Brain microvascular endothelial cell (primary cell): ENCODE measurements around the gene SHISA7.

Source experiments
- DNase-seq: peaks from one replicate; pipeline ENCODE4 v3.0.0-alpha.2; 2020
- H3K27ac ChIP-seq: fragments of 250-450 bp; sonication (Bioruptor Pico); 2 replicates; pipeline ENCODE4 v1.5.1; 2020; ENCODE audit warnings: mild to moderate bottlenecking, moderate library complexity
- H3K27me3 ChIP-seq: fragments of 250-450 bp; sonication (Bioruptor Pico); replicated peaks from 2 replicates; pipeline ENCODE4 v1.5.1; 2020; ENCODE audit warnings: mild to moderate bottlenecking
- H3K36me3 ChIP-seq: fragments of 250-450 bp; sonication (Bioruptor Pico); replicated peaks from 2 replicates; pipeline ENCODE4 v1.5.1; 2020; ENCODE audit warnings: mild to moderate bottlenecking
- H3K4me3 ChIP-seq: 2 replicates; pipeline ENCODE4 v1.5.1; 2011; ENCODE audit warnings: low read depth, mild to moderate bottlenecking, control low read depth, low read length, moderate library complexity
- in situ Hi-C: cut with HindIII; loops from 2 replicates; pipeline ENCODE4 v1.10.0; 2017; ENCODE audit warnings: low sequenced_read_pairs, low pct_ligation_motif_present
- TF ChIP-seq, protein P1 (sequence below): IDR thresholded peaks from 2 replicates; pipeline ENCODE4 v1.5.1; 2011; ENCODE audit warnings: low read depth, mild to moderate bottlenecking, moderate library complexity, low read length, control low read depth, inconsistent platforms; ENCODE audit errors: missing control alignments

The SHISA7 gene

DNA sequence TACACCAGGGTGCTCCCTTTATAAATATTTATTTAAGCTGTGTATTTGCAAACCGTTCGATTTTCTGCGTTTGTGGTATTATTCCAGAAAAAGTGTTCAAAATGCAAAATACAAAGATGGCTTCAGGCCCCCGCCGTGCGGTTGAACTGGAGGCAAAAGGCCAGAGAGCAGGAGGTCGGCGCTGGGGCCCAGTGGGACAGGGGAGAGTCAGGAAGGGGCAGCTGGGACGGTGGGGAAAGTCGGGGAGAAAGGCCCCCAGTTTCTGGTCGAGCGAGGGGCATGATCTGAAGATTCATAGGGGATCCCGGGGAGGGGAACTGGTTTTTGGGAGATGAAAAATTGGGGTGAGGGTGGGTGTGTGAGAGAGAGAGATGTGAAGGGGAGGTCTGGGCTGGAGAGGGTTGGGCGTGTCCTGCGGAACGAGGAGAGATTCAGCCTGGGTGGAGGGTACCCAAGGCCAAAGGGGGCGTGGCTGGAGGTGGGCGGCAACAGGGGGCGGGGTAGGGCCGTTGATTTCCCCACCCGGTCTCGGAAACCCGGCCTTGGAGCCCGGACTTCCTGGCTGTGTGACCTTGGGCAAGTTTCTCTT lies 17.7 kb upstream of the SHISA7 start:
- peak; percentile 52 for DNase-seq
- Histone ChIP-seq H3K36me3 (no peaks in the 10 kb centered on the region), H3K27me3 (no peaks in the 10 kb centered on the region), H3K4me3 (peak overlapping the region; percentile 92), H3K27ac (peak overlapping the region; percentile 67)
- TF ChIP-seq, protein P1, sequence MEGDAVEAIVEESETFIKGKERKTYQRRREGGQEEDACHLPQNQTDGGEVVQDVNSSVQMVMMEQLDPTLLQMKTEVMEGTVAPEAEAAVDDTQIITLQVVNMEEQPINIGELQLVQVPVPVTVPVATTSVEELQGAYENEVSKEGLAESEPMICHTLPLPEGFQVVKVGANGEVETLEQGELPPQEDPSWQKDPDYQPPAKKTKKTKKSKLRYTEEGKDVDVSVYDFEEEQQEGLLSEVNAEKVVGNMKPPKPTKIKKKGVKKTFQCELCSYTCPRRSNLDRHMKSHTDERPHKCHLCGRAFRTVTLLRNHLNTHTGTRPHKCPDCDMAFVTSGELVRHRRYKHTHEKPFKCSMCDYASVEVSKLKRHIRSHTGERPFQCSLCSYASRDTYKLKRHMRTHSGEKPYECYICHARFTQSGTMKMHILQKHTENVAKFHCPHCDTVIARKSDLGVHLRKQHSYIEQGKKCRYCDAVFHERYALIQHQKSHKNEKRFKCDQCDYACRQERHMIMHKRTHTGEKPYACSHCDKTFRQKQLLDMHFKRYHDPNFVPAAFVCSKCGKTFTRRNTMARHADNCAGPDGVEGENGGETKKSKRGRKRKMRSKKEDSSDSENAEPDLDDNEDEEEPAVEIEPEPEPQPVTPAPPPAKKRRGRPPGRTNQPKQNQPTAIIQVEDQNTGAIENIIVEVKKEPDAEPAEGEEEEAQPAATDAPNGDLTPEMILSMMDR = no peak
- in situ Hi-C loops = no loop called here

GRCh38 chr19:55459950-55460657 lies 17.0 kb upstream of the SHISA7 start:
- no peaks in the 10 kb centered on the region for H3K36me3 ChIP-seq
- no peak for DNase-seq
- TF ChIP-seq, protein P1 = no peak
- in situ Hi-C loops = no loop called here
- no peaks in the 10 kb centered on the region for H3K27me3 ChIP-seq
- H3K27ac ChIP-seq = no peak overlapping the region
- H3K4me3 ChIP-seq = peak overlapping the region; percentile 92

DNA sequence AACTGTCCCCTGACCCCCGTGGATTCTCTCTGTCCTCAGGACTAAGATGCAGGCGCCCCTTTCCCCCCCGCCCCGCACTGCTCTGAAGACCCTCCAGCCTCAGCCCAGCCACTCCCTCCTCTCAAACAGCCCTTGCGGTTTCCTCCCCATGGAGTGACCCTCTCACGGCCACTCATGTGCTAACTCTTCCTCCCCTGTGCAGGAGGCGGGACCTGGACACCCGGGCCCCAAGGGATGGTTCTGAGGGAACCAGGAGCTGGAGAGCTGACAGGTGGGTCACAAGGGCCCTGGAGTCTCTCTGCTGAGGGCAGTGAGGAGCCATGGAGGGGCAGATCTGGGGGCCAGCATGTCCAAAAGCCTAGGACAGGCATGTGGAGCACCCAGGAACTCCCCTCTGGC lies 16.4 kb upstream of the SHISA7 start:
- in situ Hi-C loops = no loop called here
- Histone ChIP-seq H3K27ac (no peak overlapping the region), H3K4me3 (no peak overlapping the region), H3K36me3 (no peaks in the 10 kb centered on the region), H3K27me3 (no peaks in the 10 kb centered on the region)
- no peak for DNase-seq
- TF ChIP-seq, protein P1 = no peak

DNA sequence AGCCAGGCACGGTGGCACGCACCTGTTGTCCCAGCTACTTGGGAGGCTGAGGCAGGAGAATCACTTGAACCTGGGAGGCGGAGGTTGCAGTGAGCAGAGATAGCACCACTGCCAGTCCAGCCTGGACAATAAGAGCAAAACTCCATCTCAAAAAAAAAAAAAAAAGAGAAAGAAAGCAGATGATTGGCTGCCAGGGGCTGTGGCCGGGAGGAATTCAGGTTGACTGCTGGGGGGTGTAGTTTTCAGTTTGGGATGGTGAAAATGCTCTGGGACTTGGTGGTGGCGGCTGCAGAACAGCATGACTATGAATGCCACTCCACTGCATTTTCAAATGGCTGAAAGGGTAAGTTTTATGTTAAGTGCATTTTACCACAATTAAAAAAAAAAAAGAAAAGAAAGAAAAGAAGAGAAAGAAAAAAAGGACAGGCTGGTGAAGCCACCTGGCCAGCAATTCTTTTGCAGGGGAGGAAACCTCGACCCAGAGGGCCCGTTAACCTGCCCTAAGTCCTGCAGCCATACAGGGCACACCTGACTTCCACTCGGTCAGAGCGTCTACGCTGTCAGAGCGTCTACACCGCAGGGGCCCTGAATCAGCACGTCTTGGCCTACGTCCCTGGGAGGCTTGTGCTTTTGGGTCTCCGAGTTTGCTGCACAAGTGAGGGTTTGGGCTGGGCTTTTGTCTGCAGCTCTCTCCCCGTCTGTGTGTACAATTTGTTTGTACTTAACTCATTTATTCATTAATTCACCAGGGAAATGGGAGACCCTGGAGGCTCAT lies 14.8 kb upstream of the SHISA7 start:
- TF ChIP-seq, protein P1 = no peak
- Histone ChIP-seq H3K36me3 (no peaks in the 10 kb centered on the region), H3K4me3 (no peak overlapping the region), H3K27me3 (no peaks in the 10 kb centered on the region), H3K27ac (no peak overlapping the region)
- no peak for DNase-seq
- in situ Hi-C loops = no loop called here

GRCh38 chr19:55456347-55456746 lies 13.2 kb upstream of the SHISA7 start:
- in situ Hi-C loops = no loop called here
- peaks cover 12% of the 10 kb centered on the region for H3K27me3 ChIP-seq
- TF ChIP-seq, protein P1 = no peak
- no peaks in the 10 kb centered on the region for H3K36me3 ChIP-seq
- no peak overlapping the region for H3K27ac ChIP-seq
- no peak overlapping the region for H3K4me3 ChIP-seq
- no peak for DNase-seq
